Skeletal muscle tissue (tissue), 5 donors: ENCODE results near the gene FAM25C. TPM values are rescaled to one million over a fixed set of nuclear protein-coding genes. Genes with fewer than 3 reads are reported as not detected.
"Not testable (repeated sequence)": the region's sequence is repeated elsewhere in the genome, so short reads cannot be mapped to it uniquely, and the experiment has no call there.

Source experiments
- H3K27ac ChIP-seq: one replicate; pipeline ENCODE4 v1.7.0; 2013; ENCODE audit warnings: mild to moderate bottlenecking, low read depth, low read length, inconsistent platforms
- H3K27me3 ChIP-seq, 3 donors: one replicate each; pipeline ENCODE4 v1.7.0; 2013; ENCODE audit warnings: low read length in 3 of 3; ENCODE audit not compliant: control insufficient read depth in 3 of 3, insufficient read depth in 3 of 3
- H3K36me3 ChIP-seq, 3 donors: one replicate each; pipeline ENCODE4 v1.7.0; 2013; ENCODE audit warnings: low read length in 3 of 3; ENCODE audit not compliant: control insufficient read depth in 3 of 3, insufficient read depth in 3 of 3
- H3K4me1 ChIP-seq, 3 donors: one replicate each; pipeline ENCODE4 v1.7.0; 2013; ENCODE audit warnings: low read length in 3 of 3, mild to moderate bottlenecking in 3 of 3; ENCODE audit not compliant: control insufficient read depth in 3 of 3, insufficient read depth in 3 of 3
- H3K4me3 ChIP-seq, 3 donors: one replicate each; pipeline ENCODE4 v1.7.0; 2013; ENCODE audit warnings: low read length in 3 of 3
- H3K9ac ChIP-seq, 3 donors: one replicate each; pipeline ENCODE4 v1.7.0; 2013; ENCODE audit warnings: low read length in 3 of 3, mild to moderate bottlenecking in 3 of 3, moderate library complexity in 2 of 3, low read depth in 1 of 3
- H3K9me3 ChIP-seq, 3 donors: one replicate each; pipeline ENCODE4 v1.7.0; 2013; ENCODE audit warnings: low read length in 3 of 3; ENCODE audit not compliant: control insufficient read depth in 3 of 3
- small RNA-seq: library from RNA; depleted of rRNA; stranded (forward); fragments of <200 nt; gene quantifications from one replicate; pipeline ENCODE3, GENCODE V24; 2014
- total RNA-seq: library from RNA; depleted of rRNA; stranded (reverse); fragments of >200 nt; gene quantifications from one replicate; pipeline ENCODE4 v1.2.3, GENCODE V29; 2014
- donor health status: Osteomylitis.

The FAM25C gene
- total RNA-seq, 1 donor from 2014 or later, result not detected

GRCh38 chr10:47960699-47961098 is 38.9 kb downstream of the FAM25C start:
- not testable (repeated sequence) for H3K9ac ChIP-seq, H3K4me1 ChIP-seq, H3K4me3 ChIP-seq, H3K36me3 ChIP-seq, H3K9me3 ChIP-seq, H3K27ac ChIP-seq, H3K27me3 ChIP-seq

GRCh38 chr10:47959677-47960076 is 39.9 kb downstream of the FAM25C start:
- H3K27ac ChIP-seq, H3K27me3 ChIP-seq, H3K9ac ChIP-seq, H3K4me1 ChIP-seq, H3K9me3 ChIP-seq, H3K36me3 ChIP-seq, H3K4me3 ChIP-seq: not testable (repeated sequence)

- H3K9ac ChIP-seq, H3K4me3 ChIP-seq, H3K36me3 ChIP-seq, H3K9me3 ChIP-seq, H3K27me3 ChIP-seq, H3K27ac ChIP-seq, H3K4me1 ChIP-seq: not testable (repeated sequence)
Observed at GRCh38 chr10:47957158-47957557, 42.4 kb downstream of the FAM25C start.

- not testable (repeated sequence) for H3K4me3 ChIP-seq, H3K36me3 ChIP-seq, H3K4me1 ChIP-seq, H3K9ac ChIP-seq, H3K27me3 ChIP-seq, H3K9me3 ChIP-seq, H3K27ac ChIP-seq
Observed at GRCh38 chr10:47947424-47947823, 52.2 kb downstream of the FAM25C start.

Small RNA genes within 50 kb of the gene (small RNA-seq; reads per million reads assigned to genes)
- not detected for gene RNA5SP315

Other genes starting within 250 kb of the FAM25C start
- not detected for gene SYT15B, start 236.2 kb downstream of the FAM25C start, total RNA-seq
- 0.52 TPM for gene NPY4R2, start 81.1 kb downstream of the FAM25C start, total RNA-seq